Fibroblast of lung (primary cell): ENCODE results near the gene GJD4. TPM values are rescaled to one million over a fixed set of nuclear protein-coding genes. Genes with fewer than 3 reads are reported as not detected.

ENCODE experiments used
- DNase-seq, 2 donors: peaks; one replicate each; pipeline versions ENCODE4 v3.0.0 to v3.0.0-alpha.2; 2010; ENCODE audit warnings: low read depth in 2 of 2
- H2AFZ ChIP-seq: 2 replicates; pipeline ENCODE4 v1.5.1; 2012; ENCODE audit warnings: low read length, control low read depth, inconsistent platforms
- H3K27ac ChIP-seq: 2 replicates; pipeline ENCODE4 v1.5.1; 2011; ENCODE audit warnings: low read length, control low read depth; ENCODE audit not compliant: insufficient read depth
- H3K27me3 ChIP-seq: 2 replicates; pipeline ENCODE4 v1.5.1; 2011; ENCODE audit warnings: mild to moderate bottlenecking, low read length; ENCODE audit not compliant: control insufficient read depth, insufficient read depth
- H3K36me3 ChIP-seq: 2 replicates; pipeline ENCODE4 v1.5.1; 2011; ENCODE audit warnings: low read length; ENCODE audit not compliant: control insufficient read depth, insufficient read depth
- H3K4me1 ChIP-seq: 2 replicates; pipeline ENCODE4 v1.5.1; 2011; ENCODE audit warnings: low read length; ENCODE audit not compliant: control insufficient read depth, insufficient read depth; ENCODE audit errors: extremely low read depth
- H3K4me2 ChIP-seq: 2 replicates; pipeline ENCODE4 v1.5.1; 2011; ENCODE audit warnings: low read length, control low read depth; ENCODE audit not compliant: insufficient read depth; ENCODE audit errors: extremely low read depth
- H3K4me3 ChIP-seq, 4 experiments: fragments of 200-600 bp in 1 of 4; sonication (generic) in 1 of 4; replicated peaks in 1 of 4; 2 replicates each; pipeline ENCODE4 v1.5.1; 2011 to 2016; ENCODE audit warnings: low read length in 4 of 4, low read depth in 3 of 4, mild to moderate bottlenecking in 3 of 4, control low read depth in 2 of 4, inconsistent platforms in 1 of 4, mixed read lengths in 1 of 4; ENCODE audit not compliant: insufficient read depth in 1 of 4; ENCODE audit errors: control extremely low read depth in 1 of 4
- H3K79me2 ChIP-seq: 2 replicates; pipeline ENCODE4 v1.5.1; 2012; ENCODE audit warnings: mild to moderate bottlenecking, low read length, inconsistent platforms; ENCODE audit not compliant: control insufficient read depth, insufficient read depth
- H3K9ac ChIP-seq: 2 replicates; pipeline ENCODE4 v1.5.1; 2011; ENCODE audit warnings: mild to moderate bottlenecking, low read length, control low read depth; ENCODE audit not compliant: insufficient read depth
- H3K9me3 ChIP-seq: 2 replicates; pipeline ENCODE4 v1.5.1; 2012; ENCODE audit warnings: low read depth, low read length; ENCODE audit not compliant: control insufficient read depth, insufficient read depth
- H4K20me1 ChIP-seq: 2 replicates; pipeline ENCODE4 v1.5.1; 2011; ENCODE audit warnings: low read length; ENCODE audit not compliant: control insufficient read depth, insufficient read depth; ENCODE audit errors: extremely low read depth
- CTCF ChIP-seq, 2 donors: IDR thresholded peaks in 1 of 2; conservative IDR thresholded peaks in 1 of 2; 1 replicate in 1 of 2; 2 replicates in 1 of 2; pipeline ENCODE4 v1.5.1; 2011 to 2012; ENCODE audit warnings: low read length in 2 of 2, control low read depth in 1 of 2, inconsistent platforms in 1 of 2, low read depth in 1 of 2, mild to moderate bottlenecking in 1 of 2
- EZH2 ChIP-seq: IDR thresholded peaks from 2 replicates; pipeline ENCODE4 v1.5.1; 2012; ENCODE audit warnings: low read length, control low read depth, mild to moderate bottlenecking; ENCODE audit errors: missing control alignments
- polyA plus RNA-seq, 2 donors: library from polyadenylated mRNA; depleted of rRNA in 1 of 2; stranded (reverse) in 1 of 2; unstranded in 1 of 2; fragments of >200 nt; gene quantifications; 2 replicates each; pipeline ENCODE4 v1.2.1, GENCODE V29; 2011 to 2012; ENCODE audit warnings: missing spikeins in 1 of 2
- total RNA-seq: library from RNA; depleted of rRNA; stranded (reverse); fragments of >200 nt; gene quantifications from 2 replicates; pipeline ENCODE4 v1.2.1, GENCODE V29; 2014

Gene GJD4
- total and polyA plus RNA-seq, 2 donors (not counting 1 experiment from before 2014, with no cell fraction given) = 0.17 TPM; not detected in 1

- Histone ChIP-seq H3K4me3 (no peak overlapping the region), H3K27ac (no peak overlapping the region), H4K20me1 (no peaks in the 10 kb centered on the region), H3K4me1 (no peaks in the 10 kb centered on the region), H3K79me2 (no peaks in the 10 kb centered on the region), H3K27me3 (no peaks in the 10 kb centered on the region), H3K4me2 (no peak overlapping the region), H2AFZ (no peak overlapping the region), H3K9me3 (no peaks in the 10 kb centered on the region), H3K9ac (no peak overlapping the region), H3K36me3 (no peaks in the 10 kb centered on the region)
- TF ChIP-seq EZH2 = no peak
- TF ChIP-seq CTCF (conservative IDR thresholded peaks at IDR 0.05 in 1 of 2, IDR thresholded peaks at IDR 0.05 in 1 of 2; ENCODE audit: low read depth in 1 of 2, low read length in 2 of 2) = no peak
- DNase-seq = no peak
Measured at GRCh38 chr10:35613107-35613440, 7.9 kb downstream of the GJD4 start.

GRCh38 chr10:35613597-35614226 is 8.6 kb downstream of the GJD4 start:
- Histone ChIP-seq H3K36me3 (no peaks in the 10 kb centered on the region), H3K27ac (no peak overlapping the region), H3K9me3 (no peaks in the 10 kb centered on the region), H3K4me3 (no peak overlapping the region), H3K4me1 (no peaks in the 10 kb centered on the region), H3K4me2 (no peak overlapping the region), H3K27me3 (no peaks in the 10 kb centered on the region), H2AFZ (no peak overlapping the region), H4K20me1 (no peaks in the 10 kb centered on the region), H3K79me2 (no peaks in the 10 kb centered on the region), H3K9ac (no peak overlapping the region)
- TF ChIP-seq CTCF (conservative IDR thresholded peaks at IDR 0.05 in 1 of 2, IDR thresholded peaks at IDR 0.05 in 1 of 2; ENCODE audit: low read depth in 1 of 2, low read length in 2 of 2) (peak; percentile 41 to 50), EZH2 (no peak)
- peak; percentile 32 to 39 for DNase-seq

GRCh38 chr10:35614312-35614711 is 9.2 kb downstream of the GJD4 start:
- Histone ChIP-seq H3K27ac (no peak overlapping the region), H3K79me2 (no peaks in the 10 kb centered on the region), H3K9ac (no peak overlapping the region), H3K4me2 (no peak overlapping the region), H4K20me1 (no peaks in the 10 kb centered on the region), H3K9me3 (no peaks in the 10 kb centered on the region), H3K4me3 (no peak overlapping the region), H3K27me3 (no peaks in the 10 kb centered on the region), H3K4me1 (no peaks in the 10 kb centered on the region), H3K36me3 (no peaks in the 10 kb centered on the region), H2AFZ (no peak overlapping the region)
- no peak for DNase-seq
- TF ChIP-seq CTCF (conservative IDR thresholded peaks at IDR 0.05 in 1 of 2, IDR thresholded peaks at IDR 0.05 in 1 of 2; ENCODE audit: low read depth in 1 of 2, low read length in 2 of 2) (no peak), EZH2 (no peak)
